ENCODE measurements around the gene ABI3. TPM values are rescaled to one million over a fixed set of nuclear protein-coding genes. Genes with fewer than 3 reads are reported as not detected.

Gene ABI3
- total and polyA plus RNA-seq, 8 donors = 1.3 to 72.4 (median 6.8) TPM

GRCh38 chr17:49201481-49201927 is 9.0 kb upstream of the ABI3 start:
- DNase-seq = no peak
- intact Hi-C loops (cut with DNase I; ENCODE audit: low total_unique reads) = no loop called here
- Histone ChIP-seq H3K4me1 (no peaks in the 10 kb centered on the region), H3K27me3 (peaks cover 0 to under 1% (median 0%) of the 10 kb centered on the region in 3 donors), H3K4me3 (no peak overlapping the region), H3K9me3 (no peaks in the 10 kb centered on the region), H3K36me3 (no peaks in the 10 kb centered on the region), H3K27ac (peak overlapping the region in 1 of 5 donors; percentile 7)
- TF ChIP-seq EP300 (IDR thresholded peaks at IDR 0.05) (no peak), POLR2A (IDR thresholded peaks at IDR 0.05) (no peak), POLR2AphosphoS5 (IDR thresholded peaks at IDR 0.05) (no peak)
- TF ChIP-seq, protein P1, sequence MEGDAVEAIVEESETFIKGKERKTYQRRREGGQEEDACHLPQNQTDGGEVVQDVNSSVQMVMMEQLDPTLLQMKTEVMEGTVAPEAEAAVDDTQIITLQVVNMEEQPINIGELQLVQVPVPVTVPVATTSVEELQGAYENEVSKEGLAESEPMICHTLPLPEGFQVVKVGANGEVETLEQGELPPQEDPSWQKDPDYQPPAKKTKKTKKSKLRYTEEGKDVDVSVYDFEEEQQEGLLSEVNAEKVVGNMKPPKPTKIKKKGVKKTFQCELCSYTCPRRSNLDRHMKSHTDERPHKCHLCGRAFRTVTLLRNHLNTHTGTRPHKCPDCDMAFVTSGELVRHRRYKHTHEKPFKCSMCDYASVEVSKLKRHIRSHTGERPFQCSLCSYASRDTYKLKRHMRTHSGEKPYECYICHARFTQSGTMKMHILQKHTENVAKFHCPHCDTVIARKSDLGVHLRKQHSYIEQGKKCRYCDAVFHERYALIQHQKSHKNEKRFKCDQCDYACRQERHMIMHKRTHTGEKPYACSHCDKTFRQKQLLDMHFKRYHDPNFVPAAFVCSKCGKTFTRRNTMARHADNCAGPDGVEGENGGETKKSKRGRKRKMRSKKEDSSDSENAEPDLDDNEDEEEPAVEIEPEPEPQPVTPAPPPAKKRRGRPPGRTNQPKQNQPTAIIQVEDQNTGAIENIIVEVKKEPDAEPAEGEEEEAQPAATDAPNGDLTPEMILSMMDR (IDR thresholded peaks at IDR 0.05) = no peak
- WGBS, 5 donors = 67 to 80% (median 79%) methylated on average over 7 to 8 of the region's 8 CpGs

GRCh38 chr17:49203796-49204195 is 6.7 kb upstream of the ABI3 start:
- H3K4me3 ChIP-seq = no peak overlapping the region
- intact Hi-C loops (cut with DNase I; ENCODE audit: low total_unique reads) = no loop called here
- no peaks in the 10 kb centered on the region for H3K36me3 ChIP-seq
- WGBS, 5 donors = 68 to 83% (median 71%) methylated on average over 2 of the region's 2 CpGs
- peaks cover 0 to 4% (median 0%) of the 10 kb centered on the region in 4 donors for H3K4me1 ChIP-seq
- peaks cover 0 to 10% (median 0%) of the 10 kb centered on the region in 3 donors for H3K27me3 ChIP-seq
- DNase-seq = no peak
- H3K9me3 ChIP-seq = no peaks in the 10 kb centered on the region
- no peak overlapping the region for H3K27ac ChIP-seq
- no peak for TF ChIP-seq EP300 (IDR thresholded peaks at IDR 0.05)
- TF ChIP-seq POLR2A (IDR thresholded peaks at IDR 0.05) = no peak
- TF ChIP-seq, protein P1 (IDR thresholded peaks at IDR 0.05) = no peak
- TF ChIP-seq POLR2AphosphoS5 (IDR thresholded peaks at IDR 0.05) = no peak

GRCh38 chr17:49204516-49204915 is 6.0 kb upstream of the ABI3 start:
- TF ChIP-seq, protein P1 (IDR thresholded peaks at IDR 0.05) = no peak
- TF ChIP-seq POLR2A (IDR thresholded peaks at IDR 0.05) (no peak), EP300 (IDR thresholded peaks at IDR 0.05) (no peak), POLR2AphosphoS5 (IDR thresholded peaks at IDR 0.05) (no peak)
- H3K27me3 ChIP-seq = peaks cover 0 to 17% (median 2%) of the 10 kb centered on the region in 3 donors
- no peak overlapping the region for H3K27ac ChIP-seq
- DNase-seq = no peak
- WGBS, 5 donors = 93 to 97% (median 96%) methylated on average over 2 of the region's 2 CpGs
- no peak overlapping the region for H3K4me3 ChIP-seq
- no peaks in the 10 kb centered on the region for H3K9me3 ChIP-seq
- intact Hi-C loops (cut with DNase I; ENCODE audit: low total_unique reads) = no loop called here
- peaks cover 0 to 8% (median 2%) of the 10 kb centered on the region in 4 donors for H3K4me1 ChIP-seq
- no peaks in the 10 kb centered on the region for H3K36me3 ChIP-seq

GRCh38 chr17:49209061-49209571 is 1.4 kb upstream of the ABI3 start:
- no peaks in the 10 kb centered on the region for H3K9me3 ChIP-seq
- intact Hi-C loops (cut with DNase I; ENCODE audit: low total_unique reads) = no loop called here
- 72 to 81% (median 75%) methylated on average over 10 of the region's 10 CpGs for WGBS, 5 donors
- peaks cover 0 to 30% (median 13%) of the 10 kb centered on the region in 3 donors for H3K27me3 ChIP-seq
- peak overlapping the region in 4 of 5 donors; percentile 69 to 86 (median 72) for H3K27ac ChIP-seq
- no peak overlapping the region for H3K4me3 ChIP-seq
- peaks cover 0 to 20% (median 10%) of the 10 kb centered on the region in 4 donors for H3K4me1 ChIP-seq
- DNase-seq = no peak
- no peak for TF ChIP-seq POLR2A (IDR thresholded peaks at IDR 0.05)
- H3K36me3 ChIP-seq = no peaks in the 10 kb centered on the region

DNA sequence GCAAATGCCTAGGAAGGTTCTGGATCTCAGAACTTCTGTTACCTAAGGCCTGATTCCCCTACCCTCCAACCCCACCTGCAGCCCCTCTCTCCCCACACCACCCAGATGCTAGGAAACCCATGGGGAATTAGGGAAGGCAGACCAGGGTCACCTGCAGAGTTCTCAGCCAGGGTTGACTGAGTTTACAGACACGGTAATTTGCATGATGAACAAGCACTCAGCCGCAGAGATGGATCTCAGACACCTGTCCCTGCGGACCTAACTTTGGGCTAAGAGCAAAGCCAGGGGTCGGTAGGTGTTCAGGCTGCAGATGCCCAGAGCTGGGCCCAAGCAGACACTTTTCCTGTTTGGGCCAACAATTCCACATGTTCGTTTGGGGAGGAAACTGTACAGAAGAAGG is 2.9 kb downstream of the ABI3 start:
- Histone ChIP-seq H3K4me3 (peak overlapping the region in 3 of 4 donors; percentile 7 to 44 (median 42)), H3K27ac (no peak overlapping the region), H3K36me3 (no peaks in the 10 kb centered on the region), H3K4me1 (peaks cover 10 to 59% (median 29%) of the 10 kb centered on the region in 4 donors), H3K27me3 (peaks cover 0 to 34% (median 13%) of the 10 kb centered on the region in 3 donors), H3K9me3 (no peaks in the 10 kb centered on the region)
- intact Hi-C loops (cut with DNase I; ENCODE audit: low total_unique reads) = no loop called here
- TF ChIP-seq, protein P1 (IDR thresholded peaks at IDR 0.05) = no peak
- no peak for TF ChIP-seq EP300 (IDR thresholded peaks at IDR 0.05)
- no peak for TF ChIP-seq POLR2AphosphoS5 (IDR thresholded peaks at IDR 0.05)
- no peak for TF ChIP-seq POLR2A (IDR thresholded peaks at IDR 0.05)
- WGBS, 5 donors = 69 to 80% (median 73%) methylated on average over 5 of the region's 5 CpGs
- no peak for DNase-seq

All from stomach (tissue), 9 donors.